SIG-M5 treated with dmso at 0.1 percent for 504 hours (cell line): ENCODE data around the gene HOXB7.

ENCODE experiments used
- DNase-seq: peaks from one replicate; lab custom pipeline; 2025; ENCODE audit not compliant: unreplicated experiment; lab: John Stamatoyannopoulos, UW

Gene HOXB7

DNA sequence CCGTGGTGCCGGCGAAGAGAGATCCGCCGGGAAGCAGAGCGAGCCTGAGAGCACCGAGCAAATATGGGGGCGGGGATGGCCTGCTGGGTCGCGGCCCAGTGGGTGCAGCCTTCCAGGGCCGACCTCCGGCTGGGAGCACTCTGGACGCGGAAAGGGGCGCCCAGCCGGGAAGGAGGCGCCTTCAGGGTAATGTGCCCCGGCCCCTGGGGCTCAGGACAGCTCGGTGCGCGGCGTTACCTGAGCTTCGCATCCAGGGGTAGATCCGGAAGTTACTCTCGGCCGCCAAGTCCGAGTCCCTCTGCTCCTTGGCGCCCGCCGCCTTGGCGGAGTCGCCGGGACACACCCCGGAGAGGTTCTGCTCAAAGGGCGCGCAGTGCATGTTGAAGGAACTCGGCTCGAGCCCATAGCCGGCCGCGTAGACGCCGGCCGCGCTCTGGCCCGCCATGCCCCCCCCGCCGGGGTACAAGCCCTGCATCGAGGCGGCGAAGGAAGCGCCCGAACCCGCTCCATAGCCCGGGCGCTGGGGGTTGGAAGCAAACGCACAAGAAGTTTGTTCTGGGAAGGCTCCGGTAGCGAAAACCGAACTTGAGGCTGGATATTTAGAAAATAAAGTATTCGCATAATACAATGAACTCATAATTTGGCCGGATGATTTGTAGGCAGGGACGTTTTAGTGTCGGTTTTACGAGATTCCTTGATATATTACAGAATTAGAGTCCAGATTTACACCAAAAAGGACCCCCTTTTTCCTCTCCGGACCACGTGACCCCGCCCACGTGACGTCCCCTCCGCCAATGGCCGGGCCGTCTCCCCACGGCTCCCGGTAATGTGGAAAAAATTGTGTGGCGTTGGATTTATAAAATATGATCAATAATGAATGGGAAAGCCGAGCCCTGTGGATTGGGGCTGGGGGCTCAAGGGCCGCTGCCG, at the start of gene HOXB7:
HOXB7 (minus strand) TSS at position 736 of the 930 bp plus-strand sequence; CDS start at position 637, 99 bp downstream.
- no peak for DNase-seq

DNA sequence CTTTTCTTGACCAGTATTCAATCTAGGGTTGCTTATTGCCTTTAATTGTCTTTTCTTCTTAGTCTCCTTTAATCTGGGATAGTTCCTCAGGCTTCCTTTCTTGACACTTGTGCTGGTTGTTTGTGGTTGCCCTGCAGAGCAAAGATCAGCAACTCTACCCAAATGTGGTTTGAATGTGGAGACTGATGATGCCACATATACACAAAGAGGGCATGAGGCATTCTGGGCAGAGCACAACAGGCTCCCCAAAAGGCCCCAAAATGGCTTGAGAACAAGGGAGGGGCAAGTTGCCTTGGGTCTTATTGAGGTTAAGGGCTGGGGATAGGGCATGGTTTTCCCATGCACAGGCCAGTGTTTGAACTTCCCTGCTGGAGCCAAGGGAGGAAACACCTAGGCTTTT, 45.1 kb upstream of the HOXB7 start:
- DNase-seq: no peak

GRCh38 chr17:48649741-48650140, 38.9 kb upstream of the HOXB7 start:
- no peak for DNase-seq

DNA sequence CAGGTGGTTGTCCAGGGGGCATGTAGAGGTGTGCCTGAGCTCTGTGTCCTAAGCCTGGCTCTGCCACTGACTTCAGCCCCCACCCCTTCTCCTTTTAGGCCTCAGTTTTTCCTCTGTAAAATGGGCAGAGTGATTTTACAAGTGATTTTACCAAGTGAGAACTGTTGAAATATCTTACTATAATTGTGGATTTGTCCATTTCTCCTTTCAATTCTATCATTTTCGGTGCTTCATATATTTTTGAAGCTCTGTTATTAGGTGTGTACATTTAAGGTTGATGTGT, 37.1 kb upstream of the HOXB7 start:
- no peak for DNase-seq

- DNase-seq: no peak
Observed at GRCh38 chr17:48647103-48647962, 36.5 kb upstream of the HOXB7 start.

DNA sequence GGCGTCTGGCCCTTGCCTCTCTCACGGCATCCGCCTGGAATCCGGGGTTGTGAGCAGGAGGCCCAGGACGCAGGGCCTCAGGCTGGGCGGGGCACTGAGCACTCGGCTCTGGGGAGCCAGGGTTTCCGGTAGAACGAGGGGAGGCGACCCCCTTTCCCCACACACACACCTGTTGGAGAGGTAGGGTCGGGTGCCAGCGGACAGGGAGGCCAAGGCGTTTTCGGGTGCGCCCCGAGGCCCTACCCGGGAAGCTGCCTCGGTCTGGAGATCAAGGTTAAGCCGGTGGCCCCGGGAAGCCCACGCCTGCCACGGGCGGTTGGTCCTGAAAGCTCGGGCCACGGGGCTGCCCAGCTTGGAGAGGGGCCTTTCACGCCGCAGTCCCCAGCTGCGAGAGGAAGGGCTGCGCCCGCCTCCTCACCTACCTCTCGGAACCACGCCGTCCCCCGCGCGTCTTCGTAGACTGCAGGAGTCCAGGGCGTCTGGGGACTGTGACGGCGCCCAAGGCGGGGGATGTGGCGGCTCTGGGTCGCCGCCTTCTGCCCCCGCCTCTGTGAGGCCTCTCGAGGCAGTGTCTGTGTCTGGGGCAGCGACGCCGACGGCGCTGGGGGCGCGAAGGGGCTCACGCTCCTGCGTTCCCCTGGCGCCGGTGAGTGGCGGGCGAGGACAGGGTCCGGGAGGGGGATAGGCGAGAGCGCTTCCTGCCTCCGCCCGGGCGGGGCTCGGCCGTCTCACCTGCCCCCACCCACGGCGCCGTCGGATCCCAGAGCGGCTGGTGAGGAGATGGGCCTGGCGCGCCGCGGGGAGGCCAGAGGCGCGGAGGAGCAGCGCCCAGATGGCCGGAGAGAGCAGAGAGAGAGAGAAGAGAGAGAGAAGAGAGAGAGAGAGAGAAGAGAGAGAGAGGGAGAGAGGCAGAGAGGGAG, 35.6 kb upstream of the HOXB7 start:
- no peak for DNase-seq

- no peak for DNase-seq
Observed at GRCh38 chr17:48645639-48646182, 34.9 kb upstream of the HOXB7 start.

DNA sequence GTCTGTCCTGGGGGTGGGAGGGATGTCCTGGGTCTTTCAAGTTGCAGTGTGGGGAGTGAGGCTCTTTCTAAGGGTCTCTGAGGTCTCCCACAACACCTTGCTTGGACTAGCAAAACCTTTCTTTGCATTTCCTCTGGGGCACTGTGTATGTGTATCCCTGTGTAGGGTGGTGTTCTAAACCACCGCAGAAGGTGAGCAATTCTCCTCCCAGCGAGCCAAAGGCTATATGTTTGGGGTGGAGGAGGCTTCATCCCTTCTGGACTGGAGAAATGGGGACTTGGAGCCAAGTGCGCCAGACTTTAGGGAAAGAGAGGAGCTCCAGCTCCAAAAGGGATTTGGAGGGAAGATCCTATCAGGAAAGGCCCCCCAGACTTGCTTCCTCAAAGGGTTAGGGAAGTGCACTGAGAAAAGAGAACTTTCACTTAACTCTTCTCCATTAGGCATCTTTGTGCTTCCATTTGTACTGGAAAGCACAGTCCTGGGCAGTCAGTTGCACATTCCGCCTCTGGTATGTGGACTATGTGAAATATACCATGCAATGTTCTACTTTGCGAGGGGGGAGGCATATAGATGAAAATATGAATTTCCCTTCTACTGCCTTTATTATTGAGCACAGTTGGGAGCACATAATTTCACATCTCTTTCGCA, 34.2 kb upstream of the HOXB7 start:
- no peak for DNase-seq

DNA sequence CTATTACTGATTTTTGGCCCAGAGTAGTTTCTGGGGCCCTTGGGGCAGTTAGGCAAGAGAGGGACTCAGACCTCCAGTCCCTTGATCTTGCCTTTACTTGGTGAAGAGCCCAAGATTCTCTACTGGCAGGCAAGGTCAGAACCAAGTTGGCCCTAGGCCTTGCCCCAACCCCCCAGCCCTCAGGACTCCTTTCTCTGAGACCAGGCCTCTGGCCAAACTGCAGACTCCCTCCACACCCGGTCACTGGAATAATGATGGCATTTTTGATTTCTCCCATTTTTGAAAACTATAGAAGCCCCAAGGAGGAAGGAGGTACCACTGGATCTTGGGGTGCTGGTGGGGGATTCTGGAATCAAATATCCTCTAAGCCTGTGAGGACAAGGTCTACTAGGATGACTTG, 33.3 kb upstream of the HOXB7 start:
- DNase-seq: no peak

- DNase-seq: no peak
Observed at GRCh38 chr17:48643697-48644012, 32.8 kb upstream of the HOXB7 start.

DNA sequence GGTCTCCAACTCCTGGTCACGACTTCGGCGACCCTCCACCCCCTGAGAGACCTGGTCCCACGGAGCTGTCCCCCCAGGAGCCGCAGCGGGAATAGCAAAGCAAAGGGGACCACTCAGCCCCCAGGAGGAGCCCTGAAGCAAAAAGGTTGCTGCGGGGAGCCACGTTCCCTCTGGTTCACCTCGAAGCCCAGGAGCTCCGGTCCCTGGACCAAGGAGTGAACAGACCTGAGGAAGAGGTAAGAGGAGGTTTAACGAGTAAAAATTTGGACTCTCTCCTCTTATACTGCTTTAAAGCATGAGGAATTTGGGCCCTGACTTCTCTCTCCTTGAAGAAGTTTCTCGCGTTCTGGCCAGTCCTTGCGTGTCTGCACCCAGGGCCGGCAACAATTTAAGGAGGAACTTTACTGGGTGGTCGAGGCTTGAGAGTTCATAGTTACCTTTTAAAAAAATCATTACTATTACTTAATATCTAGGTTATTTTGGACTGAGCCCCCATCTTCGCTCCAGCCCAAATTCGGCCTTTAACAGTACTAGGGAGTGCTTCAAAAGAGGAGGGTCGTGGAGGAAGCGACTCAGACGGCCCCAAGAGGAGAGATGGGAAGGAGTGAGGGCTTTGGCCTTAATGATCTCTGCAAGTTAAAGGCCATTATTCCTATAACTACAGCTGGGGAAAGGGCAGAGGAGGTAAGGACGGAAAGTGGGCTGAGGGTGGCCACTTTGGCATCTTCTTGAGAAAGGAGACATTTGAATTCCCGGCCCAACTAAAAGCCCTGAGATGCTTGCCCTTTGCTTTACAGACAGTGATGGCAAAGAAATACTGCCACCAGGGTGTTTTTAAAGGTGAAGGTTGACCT, 32.3 kb upstream of the HOXB7 start:
- DNase-seq: no peak

- DNase-seq: no peak
Observed at GRCh38 chr17:48642059-48642842, 31.4 kb upstream of the HOXB7 start.

DNA sequence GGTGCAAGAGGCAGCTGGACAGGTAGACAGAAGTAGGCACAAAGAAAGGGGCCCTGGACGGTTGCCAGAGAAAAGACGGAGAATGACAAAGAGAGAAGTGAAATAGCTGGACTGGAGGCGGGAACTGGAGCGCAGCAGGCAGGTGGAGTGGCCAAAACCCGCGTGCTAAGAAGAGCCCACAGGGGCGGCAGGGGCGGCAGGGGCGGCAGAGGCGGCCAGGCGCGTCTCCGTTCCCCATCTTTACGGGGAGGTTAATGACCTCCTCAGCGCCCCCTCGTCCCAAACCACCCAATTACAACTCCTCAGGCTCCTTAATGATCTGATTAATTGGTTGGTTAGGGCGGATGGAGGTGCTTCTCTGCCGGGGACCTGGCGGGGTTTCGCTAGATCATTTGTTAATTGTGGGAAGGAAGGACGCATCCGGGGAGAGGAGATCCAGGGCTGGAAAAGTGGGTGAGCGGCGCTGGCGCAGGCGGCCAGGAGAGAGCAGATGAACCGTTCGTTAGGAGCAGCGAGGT, 30.8 kb upstream of the HOXB7 start:
- no peak for DNase-seq

DNA sequence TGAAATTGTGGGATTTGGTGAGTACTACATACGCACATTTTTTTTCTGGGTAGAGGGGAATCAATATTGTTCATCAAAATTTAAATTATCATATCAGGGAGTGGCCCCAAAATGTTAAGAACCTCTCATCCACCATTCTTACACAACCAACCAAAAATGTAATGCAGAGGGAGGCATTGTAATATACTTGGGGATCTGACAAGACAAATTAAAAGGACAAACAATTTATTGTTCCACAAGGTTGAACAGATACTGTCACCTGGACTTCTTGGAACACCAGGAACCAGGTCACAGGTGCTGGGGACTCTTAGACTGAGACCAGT, 30.0 kb upstream of the HOXB7 start:
- no peak for DNase-seq

DNA sequence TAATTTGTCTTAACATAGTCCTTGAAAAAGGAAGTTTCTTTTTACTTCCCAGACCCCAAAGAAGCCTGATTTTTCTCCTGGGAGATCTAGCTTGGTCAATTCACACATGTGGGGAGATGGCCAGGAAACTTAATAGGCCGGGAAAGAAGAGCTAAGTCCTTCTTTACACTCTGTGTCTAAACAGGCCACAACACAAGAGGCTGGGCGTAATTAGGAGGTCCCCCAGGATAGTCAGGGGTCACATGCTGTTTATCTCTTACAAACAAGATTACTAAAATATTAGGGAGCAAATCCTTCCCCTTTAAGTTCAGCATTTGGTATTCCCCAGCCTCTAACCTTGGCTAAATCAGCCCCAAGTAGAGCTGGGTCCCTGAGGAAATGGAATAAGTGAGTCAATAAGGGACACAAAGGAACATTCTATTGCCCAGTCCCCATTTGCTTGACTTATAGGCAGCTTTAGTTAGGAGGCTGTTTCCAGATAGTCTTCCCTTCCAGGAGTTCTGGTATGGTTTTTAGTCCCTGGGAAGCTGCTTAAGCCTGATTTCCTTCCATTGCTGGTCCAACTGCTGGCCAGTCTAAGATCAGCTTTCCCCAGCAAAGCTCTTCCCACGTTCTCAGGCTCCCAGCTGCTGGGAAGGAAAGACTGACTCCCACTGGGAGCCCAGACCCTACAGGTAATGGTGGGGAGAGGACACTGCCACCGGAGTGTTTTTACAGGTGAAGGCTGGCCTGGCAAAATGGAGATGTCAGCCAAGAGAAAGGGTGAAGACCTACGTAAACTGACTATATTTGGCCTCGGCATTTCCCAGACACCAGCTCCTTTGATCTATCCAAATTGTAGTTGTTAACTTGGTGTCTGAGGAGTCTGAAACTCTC, 29.4 kb upstream of the HOXB7 start:
- no peak for DNase-seq

DNA sequence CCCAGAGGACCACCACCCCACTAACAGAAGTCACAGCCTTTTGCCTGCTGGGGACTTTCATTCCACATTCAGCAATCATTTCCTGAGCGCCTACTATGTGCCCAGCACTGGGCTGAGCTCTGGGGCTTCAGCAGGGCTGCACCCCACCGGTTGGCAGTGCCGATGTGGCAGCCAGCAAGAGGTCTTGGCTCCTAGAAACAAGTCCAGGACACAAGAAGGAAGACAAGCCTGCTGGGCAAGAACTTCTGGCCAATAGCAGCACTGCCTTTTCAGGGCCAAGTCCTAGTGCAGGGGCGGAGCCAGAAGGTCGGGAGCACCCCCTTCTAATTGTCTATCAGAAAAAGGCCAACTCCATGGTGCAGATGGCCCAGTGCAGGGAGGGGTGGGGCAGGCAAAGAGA, 28.3 kb upstream of the HOXB7 start:
- no peak for DNase-seq

DNA sequence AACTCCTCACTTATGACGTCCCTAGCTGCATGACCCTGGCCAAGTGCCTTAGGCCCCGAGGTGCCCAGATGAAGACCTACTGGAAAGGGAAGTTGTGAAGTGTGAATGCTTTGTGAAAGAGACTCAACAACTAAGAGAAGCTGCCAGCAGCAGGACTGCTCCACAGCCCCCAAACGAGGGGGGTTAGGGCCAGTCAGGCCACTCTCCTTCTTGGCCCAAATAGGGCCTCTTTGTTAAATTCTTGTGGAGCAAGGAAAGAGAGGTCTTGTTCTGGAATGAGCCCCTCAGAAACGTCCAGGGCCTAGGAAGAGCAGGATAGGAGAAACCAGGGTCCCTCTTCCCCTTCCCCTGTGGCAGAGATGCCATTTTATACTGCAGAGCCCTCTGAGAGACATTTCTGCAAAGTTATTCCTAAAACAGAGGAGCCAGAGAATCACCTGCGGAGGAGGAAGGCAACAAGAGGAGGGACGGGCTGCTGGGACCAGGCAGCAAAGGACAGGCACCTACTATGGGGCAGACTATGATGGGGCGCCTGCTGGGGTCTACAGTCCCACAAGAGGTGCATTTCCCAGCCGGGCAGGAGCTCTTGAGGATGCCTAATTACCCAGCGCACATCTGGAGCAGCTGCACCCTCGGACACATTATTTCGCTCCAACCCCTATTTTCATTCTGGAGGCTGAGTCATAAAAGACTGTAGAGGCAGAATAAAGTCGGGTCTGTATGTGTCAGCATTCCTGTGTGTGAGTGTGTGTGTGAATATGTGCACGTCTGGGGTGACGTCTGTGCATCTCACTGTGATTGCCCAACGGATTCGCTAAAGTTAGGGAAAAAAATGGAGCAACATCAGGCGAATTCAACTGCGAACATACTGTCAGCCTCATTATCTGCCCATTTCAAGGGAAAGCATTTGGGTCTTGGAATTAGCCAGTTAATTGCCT, 26.8 kb upstream of the HOXB7 start:
- no peak for DNase-seq
